Right ventricle myocardium inferior (tissue), 1 donor: ENCODE data around the gene ARVCF. TPM values are rescaled to one million over a fixed set of nuclear protein-coding genes. Genes with fewer than 3 reads are reported as not detected.

Experiments used
- ATAC-seq: fragments of 200-7000 bp; cut with Tn5 transposase; one replicate; pipeline ENCODE4 v1.9.1; 2020; ENCODE audit warnings: mild to moderate bottlenecking, moderate library complexity
- DNase-seq: peaks from one replicate; pipeline ENCODE4 v3.0.0; 2021; ENCODE audit errors: missing footprints
- intact Hi-C: fragments of 100-400 bp; cut with DNase I; formaldehyde crosslinking; loops from one replicate; pipeline ENCODE4 v1.11.0; 2022
- total RNA-seq: library from RNA; stranded (reverse); fragmentation: NEBNext Ultra II Directional; extraction: Animal tissue kit (Norgen Biotek cat#: 25700); gene quantifications from one replicate; pipeline ENCODE4 v1.2.1, GENCODE V29; 2021
- donor health status: DM: no; HTN: yes; CAD: no; lungs with severe emphysema.

The ARVCF gene
- total RNA-seq, 1 donor from 2014 or later: 30.5 TPM

- peak; percentile 56 for DNase-seq
- intact Hi-C loops: loop anchor here (5.0 kb wide), 1 partner anchor 277 kb away; no protein-coding TSS in a partner anchor
These were observed 6.9 kb downstream of the ARVCF start for GRCh38 chr22:20009582-20010306.

DNA sequence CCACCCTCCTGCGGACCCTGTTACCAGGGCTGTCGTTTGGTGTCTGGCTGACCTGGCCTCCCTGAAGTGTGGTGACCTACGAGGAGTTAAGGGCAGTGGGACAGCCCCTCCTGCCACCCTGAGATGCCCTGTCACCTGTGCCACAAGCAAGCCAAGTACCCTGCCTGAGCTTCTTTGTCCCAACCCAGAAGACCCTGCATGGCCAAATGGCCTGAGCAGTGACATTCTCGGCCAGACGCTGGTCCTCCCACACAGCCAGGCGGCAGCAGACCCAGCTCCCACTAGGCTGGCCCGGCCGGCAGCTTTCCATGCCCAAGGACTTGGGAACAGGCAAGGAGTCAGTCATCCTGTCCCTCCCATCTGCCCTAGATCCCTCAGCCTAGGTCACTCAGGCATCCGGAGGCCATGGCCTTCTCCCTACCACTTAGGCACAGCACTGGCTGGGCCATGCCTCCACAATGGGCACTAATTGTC, 7.6 kb downstream of the ARVCF start:
- ATAC-seq (no peak), DNase-seq (peak; percentile 59)
- intact Hi-C loops: no loop called here

More at GRCh38 chr22:20009582-20010306, 6.9 kb downstream of the ARVCF start:
- no peak for ATAC-seq

- intact Hi-C loops: no loop called here
- no peak for ATAC-seq
- DNase-seq: no peak
These were observed 8.2 kb downstream of the ARVCF start for GRCh38 chr22:20008221-20008995.

- ATAC-seq (no peak), DNase-seq (no peak)
- intact Hi-C loops: no loop called here
These were observed 12.2 kb downstream of the ARVCF start for GRCh38 chr22:20004464-20004863.

GRCh38 chr22:20003304-20003703, 13.3 kb downstream of the ARVCF start:
- DNase-seq (no peak), ATAC-seq (no peak)
- intact Hi-C loops: no loop called here

- intact Hi-C loops: no loop called here
- DNase-seq: no peak
- no peak for ATAC-seq
These were observed 14.0 kb downstream of the ARVCF start for GRCh38 chr22:20002636-20003035.

DNA sequence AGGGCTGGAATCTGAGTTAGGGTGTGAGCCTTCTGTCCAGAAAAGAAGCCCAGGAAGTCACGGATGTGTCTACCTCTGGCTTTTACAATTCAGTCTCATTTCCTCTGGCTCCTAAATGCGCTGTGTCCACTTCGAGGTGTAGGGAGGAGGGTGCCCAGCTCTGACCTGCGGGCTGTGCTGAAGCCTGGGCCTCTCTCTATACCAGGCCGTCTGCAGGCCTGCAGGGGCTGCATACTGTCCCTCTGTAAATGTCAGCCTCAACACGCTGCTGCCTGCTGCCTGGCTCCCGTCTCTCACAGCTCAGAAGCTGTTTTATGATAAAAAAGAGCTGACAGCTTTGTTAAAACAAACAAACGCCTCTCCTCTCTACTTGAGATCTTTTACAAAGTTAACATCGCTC, 14.5 kb downstream of the ARVCF start:
- DNase-seq: no peak
- intact Hi-C loops: no loop called here
- no peak for ATAC-seq

GRCh38 chr22:20001082-20001638, 15.5 kb downstream of the ARVCF start:
- ATAC-seq (no peak), DNase-seq (no peak)
- intact Hi-C loops: loop anchor here (2.0 kb wide), 1 partner anchor 16 kb away; no protein-coding TSS in a partner anchor

DNA sequence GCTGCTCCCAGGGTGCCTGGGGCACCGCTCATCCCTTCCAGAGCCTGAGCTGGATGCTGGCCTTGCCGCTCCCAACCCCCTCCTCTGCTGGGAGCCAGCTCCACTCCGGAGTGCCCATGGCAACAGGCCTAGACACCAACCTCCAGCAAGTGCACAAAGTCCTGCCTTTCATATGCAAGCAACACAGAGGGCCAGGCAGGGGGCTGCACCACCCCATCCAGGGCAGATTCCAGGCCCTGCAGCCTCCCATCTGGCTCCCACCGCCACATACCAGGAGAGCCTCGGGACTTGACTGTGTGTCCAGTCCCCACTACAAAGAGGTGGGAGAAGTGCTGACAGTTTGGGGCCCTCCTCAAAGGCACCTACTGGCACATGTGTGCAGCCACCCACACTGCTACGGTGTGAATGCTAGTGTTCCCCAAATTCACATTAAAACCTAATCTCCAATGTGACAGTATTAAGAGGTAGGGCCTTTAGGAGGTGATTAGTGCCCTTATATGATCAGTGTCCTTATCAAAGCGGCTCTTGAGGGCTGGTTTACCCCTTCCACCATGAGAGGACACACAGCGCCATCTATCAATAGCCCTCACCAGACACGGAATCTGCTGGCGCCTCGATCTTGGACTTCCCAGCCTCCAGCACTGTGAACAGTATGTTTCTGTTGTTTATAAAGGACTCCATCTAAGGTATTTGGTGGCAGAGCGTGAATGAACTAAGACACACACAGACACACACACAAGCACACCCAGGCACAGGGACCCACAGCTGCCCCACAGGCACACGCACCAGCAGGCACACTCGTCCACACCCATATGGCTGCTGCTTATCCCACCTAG, 16.2 kb downstream of the ARVCF start:
- DNase-seq (peak; percentile 71), ATAC-seq (peak; percentile 82)
- intact Hi-C loops: loop anchor here (2.0 kb wide), 1 partner anchor 16 kb away; no protein-coding TSS in a partner anchor

GRCh38 chr22:19998991-19999820, 17.4 kb downstream of the ARVCF start:
- DNase-seq: peak; percentile 64
- intact Hi-C loops: no loop called here
- no peak for ATAC-seq

- DNase-seq (peak; percentile 39), ATAC-seq (no peak)
- intact Hi-C loops: no loop called here
These were observed 18.2 kb downstream of the ARVCF start for GRCh38 chr22:19998232-19998951.

DNA sequence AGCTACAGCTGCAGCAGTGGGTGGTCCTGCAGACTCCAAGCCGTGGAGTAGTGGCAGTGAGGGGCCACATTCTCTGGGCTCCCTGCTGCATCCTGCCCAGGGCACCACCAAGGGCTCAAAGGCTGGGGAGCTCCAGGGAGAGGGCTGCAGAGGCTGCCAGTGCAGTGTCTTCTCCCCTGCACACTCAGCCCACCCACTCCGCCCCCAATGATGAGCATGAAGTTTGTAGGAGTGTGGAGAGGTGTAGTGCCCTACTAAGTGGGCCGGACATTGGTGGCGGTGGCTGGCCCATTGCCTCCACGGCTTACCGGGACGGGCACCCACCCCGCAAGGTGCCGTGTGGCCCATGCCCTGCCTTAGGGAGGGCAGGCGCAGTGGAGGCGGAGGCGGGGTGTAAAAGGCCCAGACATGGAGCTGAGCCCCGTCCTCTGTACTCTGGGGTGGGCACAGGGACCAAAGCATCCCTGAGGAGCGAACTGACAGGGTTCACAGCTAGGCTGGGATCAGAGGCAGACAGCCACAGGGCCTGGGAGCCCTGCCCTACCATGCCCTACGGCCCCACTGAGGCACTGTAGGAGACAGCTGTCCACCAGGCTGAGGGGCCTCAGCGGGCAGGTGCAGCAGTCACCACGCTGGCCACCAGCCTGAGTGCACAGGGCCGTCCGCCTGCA, 18.9 kb downstream of the ARVCF start:
- no peak for ATAC-seq
- intact Hi-C loops: no loop called here
- peak; percentile 40 for DNase-seq

- ATAC-seq: no peak
- peak; percentile 58 for DNase-seq
- intact Hi-C loops: no loop called here
These were observed 19.8 kb downstream of the ARVCF start for GRCh38 chr22:19996694-19997384.

DNA sequence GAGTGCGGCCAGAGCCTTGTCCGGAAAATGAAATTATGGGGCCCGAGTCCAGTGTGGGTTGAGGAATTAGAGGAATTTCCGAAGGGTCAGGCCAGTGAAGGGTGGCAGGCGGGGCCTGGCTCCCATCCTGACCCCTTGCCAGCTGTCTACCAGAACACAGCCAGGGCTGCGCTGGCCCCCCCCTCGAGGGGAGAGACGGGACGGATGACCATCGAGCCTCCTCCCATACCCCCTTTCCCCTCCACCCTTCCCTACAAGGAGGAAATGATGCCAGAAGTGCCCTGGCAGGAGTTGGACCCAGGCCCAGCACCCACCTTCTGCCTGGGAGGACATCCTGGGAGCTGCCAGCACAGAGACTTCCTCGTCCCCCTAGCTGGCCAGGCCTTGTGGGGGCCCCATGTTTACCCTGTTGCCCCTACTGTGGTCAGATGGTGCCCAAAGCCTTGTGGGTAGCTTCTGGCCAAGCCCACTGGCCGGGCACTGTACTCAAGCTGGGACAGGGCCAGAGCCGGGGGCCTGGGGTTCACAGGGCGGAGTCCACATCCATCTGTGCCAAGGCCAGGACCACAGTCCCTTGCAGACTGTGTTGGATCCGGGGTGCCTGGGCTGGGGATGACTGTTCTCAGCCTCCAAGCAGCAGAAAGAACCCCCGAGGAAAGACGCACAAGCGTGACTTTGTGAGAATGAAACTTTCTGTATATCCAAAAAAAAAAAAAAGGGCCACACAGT, 20.8 kb downstream of the ARVCF start:
- ATAC-seq (no peak), DNase-seq (peak; percentile 45)
- intact Hi-C loops: no loop called here

DNA sequence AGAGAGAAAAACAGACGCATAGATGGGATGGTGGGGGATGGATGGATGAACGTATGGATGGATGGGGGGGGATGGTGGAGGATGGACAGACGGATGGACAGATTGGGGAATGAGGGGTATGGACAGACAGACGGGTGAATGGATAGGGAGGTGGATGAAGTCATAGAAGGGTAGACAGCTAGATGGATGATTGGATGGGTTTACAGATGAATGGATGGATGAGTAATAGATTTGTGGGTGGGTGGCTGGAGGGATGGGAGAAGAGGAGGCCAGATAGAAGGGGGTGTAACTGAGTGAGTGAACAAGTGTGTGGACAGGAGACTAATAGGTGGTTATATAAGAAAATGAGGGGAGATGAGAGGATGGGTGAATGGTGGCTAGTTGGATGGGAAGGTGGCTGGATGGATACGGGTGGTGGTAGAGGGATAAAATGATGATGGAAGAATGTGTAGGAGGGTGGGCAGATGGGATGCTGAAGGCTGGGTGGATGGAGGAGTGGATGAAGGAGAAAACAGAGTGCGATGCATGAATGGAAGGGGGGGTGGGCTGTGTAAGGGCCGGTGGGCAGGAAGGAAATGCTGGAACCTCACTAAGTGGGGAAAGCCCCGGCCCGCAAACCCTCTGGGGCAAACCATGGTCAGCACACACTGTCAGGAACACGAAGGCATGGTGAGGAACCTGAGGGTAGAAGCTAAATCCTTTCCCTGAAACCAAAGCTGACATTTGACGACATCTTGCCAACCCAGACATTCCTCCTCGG, 21.6 kb downstream of the ARVCF start:
- intact Hi-C loops: no loop called here
- DNase-seq (peak; percentile 45), ATAC-seq (no peak)
